Ramos (cell line): ENCODE results near the gene ST6GALNAC3.
"Not testable (repeated sequence)": the region's sequence is repeated elsewhere in the genome, so short reads cannot be mapped to it uniquely, and the experiment has no call there.

Experiments used
- in situ Hi-C: fragments of 300-500 bp; cut with MboI; formaldehyde crosslinking; loops from one replicate; pipeline ENCODE4 v1.14.3; 2022; ENCODE audit warnings: low sequenced_read_pairs; ENCODE audit not compliant: unreplicated experiment

Gene ST6GALNAC3

DNA sequence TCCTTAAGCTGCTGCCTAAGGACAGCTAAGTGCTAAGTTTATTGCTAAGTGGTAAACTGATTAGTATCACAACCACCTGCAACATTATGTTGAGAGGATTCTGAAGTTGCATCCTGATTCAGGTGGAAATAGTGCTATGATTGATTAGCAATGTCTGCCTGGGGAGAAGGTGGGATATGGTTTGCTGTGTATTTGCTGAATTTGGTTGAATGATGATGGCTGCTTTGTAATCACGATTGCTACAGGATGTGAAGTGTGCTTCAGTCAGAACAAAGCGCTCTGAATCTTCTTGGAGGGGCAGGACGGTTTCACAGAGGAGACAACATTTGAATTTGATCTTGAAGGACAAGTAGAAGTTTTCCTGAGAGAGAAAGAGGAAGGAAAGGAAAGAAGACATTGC, 226.0 kb downstream of the ST6GALNAC3 start:
- in situ Hi-C loops = no loop called here

DNA sequence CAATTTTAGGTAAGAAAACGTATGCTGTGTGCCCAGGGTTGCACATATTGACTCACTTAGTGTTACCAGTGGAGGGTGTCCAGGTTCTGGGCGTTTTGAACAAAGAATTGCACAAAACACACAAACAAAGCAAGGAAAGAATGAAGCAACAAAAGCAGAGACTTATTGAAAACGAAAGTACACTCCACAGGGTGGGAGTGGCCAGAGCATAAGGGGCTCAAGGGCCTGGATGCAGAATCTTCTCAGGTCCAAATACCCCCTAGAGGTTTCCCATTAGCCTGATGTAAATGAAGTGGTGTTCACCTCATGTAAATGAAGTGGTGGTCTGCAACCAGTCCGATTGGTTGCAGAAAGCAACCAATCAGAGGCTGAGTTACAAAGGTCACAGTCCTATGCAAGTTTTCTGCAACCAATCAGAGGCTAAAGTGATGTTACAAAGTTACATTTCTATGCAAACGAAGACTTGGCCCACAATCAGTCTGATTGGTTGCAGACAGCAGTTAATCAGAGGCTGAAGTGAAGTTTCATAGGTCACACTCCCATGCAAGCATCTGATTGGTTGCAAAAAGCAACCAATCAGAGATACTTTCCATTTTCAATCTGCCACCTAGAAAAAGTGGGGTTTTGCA, 228.3 kb downstream of the ST6GALNAC3 start:
- in situ Hi-C loops = no loop called here

DNA sequence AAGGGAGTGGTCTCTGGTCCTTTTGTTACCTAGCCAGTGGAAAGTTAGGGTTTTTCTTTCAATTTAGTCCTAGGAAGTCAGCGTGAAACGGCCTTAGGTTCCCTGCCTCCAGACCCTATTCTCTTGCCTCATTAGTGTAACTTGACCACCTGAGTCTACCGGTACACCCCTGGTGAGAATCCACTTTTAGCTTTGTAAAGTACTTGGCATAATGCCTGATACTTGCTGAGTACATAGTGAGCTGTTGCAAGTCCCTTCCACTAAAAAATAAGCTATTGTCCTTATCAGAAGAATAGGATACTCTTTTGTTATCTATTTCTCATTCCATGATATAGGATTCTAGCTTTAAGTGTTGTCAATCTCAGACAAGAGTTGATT, 228.8 kb downstream of the ST6GALNAC3 start:
- in situ Hi-C loops = no loop called here

DNA sequence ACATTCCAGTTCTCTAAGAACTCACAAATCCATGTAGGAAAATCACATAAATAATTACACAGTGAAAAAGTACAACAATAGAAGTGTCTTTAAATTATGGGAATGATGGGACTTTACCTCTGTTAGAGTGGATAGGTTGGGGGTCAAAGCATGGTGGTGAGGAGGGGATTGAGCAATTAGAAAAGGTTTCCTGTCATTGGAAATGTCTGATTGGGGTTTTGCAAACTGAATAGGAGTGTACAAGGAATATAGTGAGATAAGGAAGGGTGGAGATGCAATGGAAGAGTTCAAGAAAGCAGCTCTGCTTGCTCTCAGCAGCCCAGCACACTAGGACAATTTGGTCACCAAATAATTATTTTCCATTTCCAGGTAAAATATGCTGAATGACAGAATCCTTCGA, 238.8 kb downstream of the ST6GALNAC3 start:
- in situ Hi-C loops = no loop called here

DNA sequence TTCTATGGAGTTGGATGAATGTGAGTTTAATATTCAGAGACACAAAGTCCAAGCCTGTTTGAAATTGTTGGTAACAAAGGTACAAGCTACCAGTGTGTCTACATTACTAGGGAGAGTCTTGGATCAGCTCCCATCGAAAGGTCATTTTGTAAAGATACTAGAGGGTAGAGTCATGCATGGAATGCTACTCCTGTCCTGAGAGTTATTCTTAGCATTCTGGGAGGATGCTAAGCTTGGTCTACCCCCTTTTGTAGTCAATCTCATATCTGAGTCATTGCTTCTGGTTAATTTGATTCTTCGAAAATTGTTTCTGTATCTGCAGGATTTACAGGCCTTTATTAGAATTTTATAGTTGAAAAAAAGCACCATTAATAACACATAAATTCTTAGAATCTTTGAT, 240.2 kb downstream of the ST6GALNAC3 start:
- in situ Hi-C loops = no loop called here

DNA sequence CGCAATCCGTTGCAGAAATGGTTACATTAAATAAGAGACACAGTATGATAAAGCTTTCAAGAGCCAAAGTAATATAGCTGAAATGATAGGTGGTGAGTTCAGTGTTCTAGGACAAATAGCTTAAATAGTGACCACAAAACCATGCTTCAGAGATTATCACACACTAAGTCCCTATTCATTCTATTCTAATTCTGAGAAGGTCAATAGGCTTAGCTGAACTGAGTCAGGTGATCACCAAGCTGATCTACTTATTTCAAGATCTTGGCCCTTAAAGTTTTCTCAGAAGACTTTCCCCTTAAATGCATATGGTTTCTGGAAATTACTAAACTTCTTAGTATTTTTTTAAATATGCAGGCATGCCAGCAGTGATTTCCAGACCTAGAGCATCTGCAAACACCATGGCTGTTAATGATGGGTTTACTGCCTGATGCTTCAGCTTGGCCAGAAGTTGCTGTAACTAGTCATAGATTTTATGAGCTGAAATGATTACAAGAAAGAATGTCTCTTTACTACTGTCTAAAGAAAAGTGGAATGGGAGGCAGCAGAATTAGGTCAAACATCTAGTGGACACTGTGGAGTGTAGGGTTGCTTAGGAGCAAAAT, 242.9 kb downstream of the ST6GALNAC3 start:
- in situ Hi-C loops = no loop called here

DNA sequence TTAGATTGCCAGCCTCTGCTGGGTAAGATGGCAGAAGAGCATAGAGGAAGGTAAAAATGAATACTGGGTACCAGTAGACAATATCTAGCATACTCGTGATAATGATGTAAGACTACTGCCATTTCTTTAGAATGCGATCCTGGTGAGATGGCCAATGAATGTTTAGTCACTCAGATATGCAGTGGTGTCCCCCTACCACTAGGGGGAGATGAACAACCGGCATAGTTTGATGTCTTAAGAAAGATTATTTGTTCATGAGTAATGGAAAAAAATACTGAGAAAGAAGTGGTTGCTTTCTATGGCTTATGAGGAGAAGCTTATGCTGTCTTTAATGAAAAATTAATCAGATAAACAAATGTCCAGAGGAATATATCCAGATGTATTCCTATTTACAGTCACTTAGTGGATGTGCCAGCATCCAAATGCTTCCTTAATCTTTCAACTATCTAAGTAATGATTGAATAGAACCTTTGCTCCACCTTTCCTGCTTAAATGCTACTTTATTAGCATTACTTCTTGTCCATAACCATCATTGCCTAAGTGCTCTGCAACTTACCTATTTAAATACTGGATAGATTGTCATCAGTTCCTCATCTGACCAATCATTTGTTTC, 256.6 kb downstream of the ST6GALNAC3 start:
- in situ Hi-C loops = no loop called here

DNA sequence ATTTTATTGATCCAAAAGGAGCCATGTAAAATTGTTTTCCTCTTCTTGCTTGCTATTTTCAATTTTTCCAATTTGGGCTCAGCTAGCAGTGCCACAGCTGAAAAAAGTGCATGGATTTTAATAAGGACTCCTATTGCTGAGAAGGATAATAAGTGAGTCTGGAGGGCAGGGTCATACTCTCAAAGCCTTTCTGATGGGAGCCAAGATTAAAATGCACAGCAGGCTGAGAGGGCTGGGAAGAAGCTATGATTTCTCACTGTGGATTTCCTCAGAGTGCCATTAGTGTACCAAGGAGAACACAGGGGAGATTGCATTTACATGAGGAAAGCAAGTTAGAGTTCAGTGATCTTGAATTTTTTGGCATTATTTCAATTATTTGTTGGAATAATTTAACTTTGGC, 261.3 kb downstream of the ST6GALNAC3 start:
- in situ Hi-C loops = no loop called here

DNA sequence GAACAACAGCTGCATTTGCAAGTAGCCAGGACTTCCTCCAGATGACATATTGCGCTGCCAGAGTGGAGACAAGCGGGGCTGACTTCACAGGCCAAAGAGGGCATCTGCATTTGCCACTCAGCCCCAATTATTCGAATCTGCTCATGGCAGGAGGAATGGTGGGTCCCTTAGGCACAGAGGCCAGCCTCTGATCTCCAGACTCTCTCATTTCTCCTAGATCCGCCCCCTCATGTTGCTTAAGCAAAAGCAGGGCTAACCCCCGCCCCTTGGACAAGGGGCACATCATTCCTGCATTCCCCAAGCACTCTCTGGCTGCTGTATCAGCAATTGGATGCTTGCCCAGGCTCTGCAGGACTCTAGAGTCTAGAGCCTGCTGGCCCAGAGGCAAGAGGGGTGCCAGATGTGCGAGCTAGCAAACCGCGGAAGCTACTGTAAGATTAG, 262.4 kb downstream of the ST6GALNAC3 start:
- in situ Hi-C loops = no loop called here

DNA sequence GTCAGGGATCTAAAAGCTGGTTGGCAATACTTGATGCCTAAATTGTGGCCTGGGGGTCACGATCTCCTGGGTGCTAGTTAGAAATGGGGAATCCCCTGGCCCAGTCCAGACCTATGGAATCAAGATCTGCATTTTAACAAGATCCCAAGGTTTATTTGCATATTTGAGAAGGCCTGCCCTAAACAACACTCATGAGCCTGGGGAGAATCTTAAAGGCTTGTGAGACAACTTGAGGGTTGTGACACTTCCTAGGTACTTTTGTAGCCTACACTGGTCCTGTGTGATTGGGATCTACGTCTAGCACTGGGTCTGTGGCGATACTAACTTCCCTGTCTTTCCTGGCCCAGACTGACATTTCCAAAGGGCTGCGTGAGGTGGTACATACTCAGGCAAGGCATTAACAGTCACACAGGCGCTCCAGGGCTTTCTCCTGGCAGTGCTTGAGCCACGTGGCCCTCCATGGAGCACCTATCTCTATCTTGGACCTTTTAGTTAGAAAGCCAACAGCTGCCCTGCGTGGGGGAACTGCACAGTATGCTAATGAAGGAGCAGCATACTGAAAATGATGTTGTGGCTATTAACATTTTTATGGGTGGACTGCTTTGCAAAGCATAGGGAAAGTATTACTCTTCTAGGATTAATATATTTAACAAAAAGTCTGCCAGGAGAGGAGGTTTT, 263.1 kb downstream of the ST6GALNAC3 start:
- in situ Hi-C loops = no loop called here

DNA sequence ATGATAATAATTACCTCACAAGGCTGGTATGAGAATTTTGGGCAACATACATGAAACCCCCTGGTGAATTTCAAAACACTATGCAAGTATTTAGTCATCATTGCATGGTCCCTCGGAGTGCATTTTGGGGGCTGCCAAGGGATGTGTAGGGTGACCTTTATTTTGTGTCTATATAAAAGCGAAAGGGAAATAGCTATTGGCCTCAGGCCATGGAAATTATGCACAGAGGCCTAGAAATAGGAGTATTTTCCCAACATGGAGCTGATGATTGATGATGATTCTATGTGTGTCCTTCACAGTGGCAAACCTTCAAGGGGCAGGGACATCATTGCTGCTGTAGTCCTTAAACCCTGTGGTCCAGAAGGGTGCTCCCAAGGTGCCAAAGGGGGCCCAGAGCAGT, 265.5 kb downstream of the ST6GALNAC3 start:
- in situ Hi-C loops = no loop called here

DNA sequence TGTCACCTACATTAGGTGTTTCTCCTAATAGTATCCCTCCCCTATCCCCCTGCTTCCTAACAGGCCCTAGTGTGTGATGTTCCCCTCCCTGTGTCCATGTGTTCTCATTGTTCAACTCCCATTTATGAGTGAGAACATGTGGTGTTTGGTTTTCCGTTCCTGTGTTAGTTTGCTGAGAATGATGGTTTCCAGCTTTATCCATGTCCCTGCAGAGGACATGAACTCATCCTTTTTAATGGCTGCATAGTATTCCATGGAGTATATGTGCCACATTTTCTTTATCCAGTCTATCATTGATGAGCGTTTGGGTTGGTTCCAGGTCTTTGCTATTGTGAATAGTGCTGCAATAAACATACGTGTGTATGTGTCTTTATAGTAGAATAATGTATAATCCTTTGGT, 267.3 kb downstream of the ST6GALNAC3 start:
- in situ Hi-C loops = not testable (repeated sequence)

DNA sequence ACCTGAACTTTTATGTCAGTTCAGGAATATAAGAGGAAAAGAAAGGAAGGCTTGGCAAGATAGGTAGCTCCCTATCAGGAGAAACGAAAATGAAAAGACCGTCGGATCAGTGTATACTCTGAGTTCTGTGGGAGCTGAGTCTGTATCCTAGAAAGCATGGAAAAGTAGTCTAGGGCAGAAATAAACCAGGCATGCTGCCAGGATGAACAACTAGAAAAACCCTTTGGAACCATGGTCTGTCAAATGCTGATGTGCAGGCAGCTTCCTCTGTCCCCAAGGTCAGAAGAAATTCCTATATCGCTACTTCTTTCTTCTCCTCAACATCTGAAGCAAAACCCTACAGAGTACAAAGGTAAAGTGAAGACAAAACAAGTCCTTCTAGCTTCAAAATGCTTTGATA, 268.8 kb downstream of the ST6GALNAC3 start:
- in situ Hi-C loops = no loop called here

DNA sequence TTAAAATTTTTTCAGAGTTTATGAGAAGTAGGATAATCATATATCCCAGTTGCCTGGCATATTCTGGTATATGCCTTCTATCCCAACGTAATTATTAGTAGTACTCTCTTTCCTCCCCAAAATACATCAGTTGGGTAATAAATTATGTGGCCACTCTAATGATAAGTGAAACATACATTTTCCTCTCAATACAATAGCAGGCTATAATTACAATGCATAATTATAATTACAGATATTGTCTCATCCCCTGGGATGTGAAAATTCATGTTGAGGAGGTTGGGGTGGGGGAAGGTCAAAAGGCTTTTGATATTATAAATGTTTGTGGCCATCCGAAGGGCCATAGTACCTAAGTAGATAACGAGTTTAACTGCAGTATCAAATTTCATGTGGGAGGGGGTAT, 277.1 kb downstream of the ST6GALNAC3 start:
- in situ Hi-C loops = no loop called here

DNA sequence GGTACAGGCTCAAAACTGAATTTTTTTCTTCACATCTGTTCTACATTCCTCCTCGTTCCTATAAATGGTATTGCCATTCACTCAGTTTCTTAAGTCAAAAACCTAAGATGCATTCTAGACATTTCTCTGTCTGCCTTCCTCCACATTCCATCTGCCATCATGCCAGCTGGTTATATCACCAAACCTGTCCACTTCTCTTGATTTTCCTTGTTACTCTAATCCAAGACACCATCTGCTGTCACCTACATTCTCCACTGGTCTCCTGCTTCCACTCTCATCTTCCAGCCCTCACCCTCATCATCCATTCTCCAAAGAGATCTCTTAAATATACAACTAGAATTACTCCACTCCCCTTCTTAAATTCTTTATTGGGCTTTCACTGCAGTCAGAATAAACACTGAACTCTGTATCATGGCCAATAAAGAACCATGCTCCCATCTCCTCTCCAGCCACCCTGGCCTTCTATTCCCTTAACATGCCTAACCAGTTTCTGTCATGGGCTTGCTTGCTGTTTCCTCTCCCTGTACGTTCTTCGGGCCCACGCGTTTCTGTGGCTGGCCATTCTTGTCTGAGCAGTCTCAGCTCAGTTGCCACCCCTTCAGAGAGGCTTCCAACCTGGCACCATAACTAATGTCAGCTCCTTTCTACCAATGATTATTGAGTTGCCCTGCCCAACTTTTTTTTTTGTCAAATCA, 278.3 kb downstream of the ST6GALNAC3 start:
- in situ Hi-C loops = no loop called here

DNA sequence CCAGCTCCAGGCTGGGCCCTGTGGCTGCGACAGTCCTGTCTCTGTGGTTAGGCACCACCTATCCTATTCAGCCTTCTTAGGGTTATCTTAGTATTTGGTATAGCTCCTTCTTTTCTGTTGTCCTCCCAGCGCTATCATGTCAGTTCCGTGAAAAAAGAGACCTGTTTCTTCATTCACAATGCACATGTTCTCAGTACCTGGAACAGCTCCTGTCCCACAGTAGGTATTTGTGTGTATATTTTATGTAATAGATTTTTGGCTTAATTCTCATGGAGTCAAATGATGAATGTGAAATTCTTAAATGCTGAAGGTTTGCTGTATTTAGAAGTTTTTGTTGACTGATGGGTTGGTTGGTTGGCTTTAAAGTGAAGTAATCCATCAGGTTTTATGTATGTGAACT, 279.7 kb downstream of the ST6GALNAC3 start:
- in situ Hi-C loops = no loop called here

DNA sequence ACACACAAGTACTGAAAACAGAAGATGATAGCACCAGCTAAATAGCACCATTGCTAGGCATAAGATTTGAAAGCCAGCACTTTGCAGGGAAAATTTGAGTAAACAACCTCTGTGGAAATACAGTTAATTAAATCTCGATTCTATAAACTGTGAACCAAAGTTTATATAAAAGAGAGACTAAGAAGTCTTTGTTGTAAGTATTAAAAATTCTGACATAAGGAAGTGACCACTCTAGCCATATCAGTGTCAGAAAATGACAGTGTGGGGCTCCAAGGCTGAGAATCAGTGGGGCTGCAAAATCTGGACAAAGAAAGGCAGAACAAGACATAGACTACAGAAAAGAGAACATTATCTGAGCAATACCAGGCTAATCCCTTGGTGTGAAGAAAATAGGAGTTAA, 292.2 kb downstream of the ST6GALNAC3 start:
- in situ Hi-C loops = no loop called here

DNA sequence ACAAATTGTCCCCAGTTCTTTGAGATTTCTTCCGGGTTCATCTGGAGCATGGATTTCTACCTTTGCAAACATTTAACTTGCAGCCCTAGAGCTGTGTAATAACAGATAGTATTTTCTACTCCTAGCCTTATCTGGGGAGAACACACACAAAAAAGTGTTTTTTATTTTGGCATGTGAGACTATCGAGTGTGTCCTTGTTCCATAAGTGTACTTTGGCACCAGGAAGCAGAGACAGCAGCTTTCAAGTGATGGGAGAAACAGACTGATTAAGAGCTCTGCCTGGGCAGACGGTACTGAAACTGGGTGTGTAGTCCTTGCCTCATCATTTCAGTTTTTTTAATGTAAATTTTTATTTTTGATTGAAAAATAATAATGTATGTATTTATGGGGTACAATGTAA, 297.4 kb downstream of the ST6GALNAC3 start:
- in situ Hi-C loops = no loop called here

DNA sequence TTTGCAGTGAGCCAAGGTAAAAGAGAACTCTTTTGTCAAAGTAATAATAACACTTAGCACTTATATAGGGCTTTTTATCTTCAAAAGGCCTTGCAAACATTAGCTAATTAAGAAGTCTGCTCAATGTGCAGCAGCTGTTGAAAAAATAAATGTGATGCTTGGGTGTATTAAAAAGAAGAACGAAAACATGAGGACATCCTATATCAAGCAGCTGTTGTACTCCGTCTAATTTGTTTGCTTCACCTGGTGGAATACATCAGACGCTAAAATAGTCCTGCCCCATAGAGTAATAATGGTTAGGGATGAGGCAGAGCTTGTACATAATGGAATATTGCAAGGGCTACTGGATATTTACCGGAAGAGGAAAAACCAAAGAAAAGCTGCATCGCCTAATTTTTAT, 299.5 kb downstream of the ST6GALNAC3 start:
- in situ Hi-C loops = no loop called here

DNA sequence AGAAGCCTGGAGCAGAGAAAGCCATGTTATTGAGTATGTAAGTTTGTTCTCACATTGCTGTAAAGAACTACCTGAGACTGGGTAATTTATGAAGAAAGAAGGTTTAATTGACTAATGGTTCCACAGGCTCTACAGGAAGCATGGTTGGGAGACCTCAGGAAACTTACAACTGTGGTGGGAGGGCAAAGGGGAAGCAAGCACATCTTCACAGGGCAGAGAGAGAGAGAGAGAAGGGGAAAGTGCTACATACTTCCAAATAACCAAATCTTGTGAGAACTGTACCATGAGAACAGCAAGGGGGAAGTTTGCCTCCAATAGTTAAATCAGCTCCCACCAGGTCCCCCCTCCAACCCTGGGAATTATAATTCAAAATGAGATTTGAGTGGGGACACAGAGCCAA, 302.7 kb downstream of the ST6GALNAC3 start:
- in situ Hi-C loops = no loop called here

DNA sequence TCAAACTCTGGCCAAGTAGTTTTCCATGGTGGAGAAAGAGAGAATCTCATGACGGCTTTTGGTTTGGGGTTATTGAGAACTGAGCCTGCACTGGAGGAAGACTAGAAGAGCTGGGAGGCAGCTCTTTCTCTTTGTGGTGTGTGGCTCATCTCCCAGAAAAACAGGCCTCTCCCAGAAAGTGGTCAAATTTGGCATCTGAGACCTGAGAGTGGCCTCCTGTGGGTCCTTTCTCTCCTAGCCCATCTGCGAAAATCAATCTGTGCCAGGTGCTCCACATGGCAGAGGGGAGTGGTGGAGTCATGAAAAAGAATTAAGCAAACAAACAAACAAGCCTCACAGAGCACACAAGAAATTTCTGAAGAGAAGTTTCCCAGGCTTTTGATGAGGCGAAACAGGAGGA, 305.0 kb downstream of the ST6GALNAC3 start:
- in situ Hi-C loops = no loop called here
